Measurements from ENCODE around the gene FBN3.
A peak's percentile ranks its signal among the peaks of the same experiment; 100 is the strongest.
"Not testable (repeated sequence)": the region's sequence is repeated elsewhere in the genome, so short reads cannot be mapped to it uniquely, and the experiment has no call there.

FBN3 gene

DNA sequence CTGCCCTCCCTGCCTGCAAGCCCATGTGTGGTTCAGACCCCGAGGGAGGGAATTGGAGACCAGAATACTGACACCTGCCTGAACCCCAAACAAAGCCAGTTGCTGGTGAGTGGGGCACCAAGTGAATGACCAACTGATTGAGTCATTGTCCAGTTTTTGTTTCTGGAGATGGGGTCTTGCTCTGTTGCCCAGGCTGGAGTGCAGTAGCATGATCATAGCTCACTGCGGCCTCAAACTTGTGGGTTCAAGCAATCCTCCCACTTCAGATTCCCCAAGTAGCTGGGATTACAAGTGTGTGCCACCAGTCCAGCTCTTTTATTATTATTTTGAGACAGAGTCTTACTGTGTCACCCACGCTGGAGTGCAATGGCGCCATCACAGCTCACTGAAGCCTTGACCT, 92.9 kb downstream of the FBN3 start:
- DNase-seq (ENCODE audit: low spot score), result no peak

GRCh38 chr19:8054169-8054568, 95.2 kb downstream of the FBN3 start:
- DNase-seq (ENCODE audit: low spot score), result no peak

GRCh38 chr19:8052464-8052859, 96.9 kb downstream of the FBN3 start, which contains the start of gene CCL25:
TSS of gene CCL25 (plus strand) at chr19:8052760. CDS start at chr19:8053050, 290 bp downstream.
- no peak for DNase-seq (ENCODE audit: low spot score)

DNA sequence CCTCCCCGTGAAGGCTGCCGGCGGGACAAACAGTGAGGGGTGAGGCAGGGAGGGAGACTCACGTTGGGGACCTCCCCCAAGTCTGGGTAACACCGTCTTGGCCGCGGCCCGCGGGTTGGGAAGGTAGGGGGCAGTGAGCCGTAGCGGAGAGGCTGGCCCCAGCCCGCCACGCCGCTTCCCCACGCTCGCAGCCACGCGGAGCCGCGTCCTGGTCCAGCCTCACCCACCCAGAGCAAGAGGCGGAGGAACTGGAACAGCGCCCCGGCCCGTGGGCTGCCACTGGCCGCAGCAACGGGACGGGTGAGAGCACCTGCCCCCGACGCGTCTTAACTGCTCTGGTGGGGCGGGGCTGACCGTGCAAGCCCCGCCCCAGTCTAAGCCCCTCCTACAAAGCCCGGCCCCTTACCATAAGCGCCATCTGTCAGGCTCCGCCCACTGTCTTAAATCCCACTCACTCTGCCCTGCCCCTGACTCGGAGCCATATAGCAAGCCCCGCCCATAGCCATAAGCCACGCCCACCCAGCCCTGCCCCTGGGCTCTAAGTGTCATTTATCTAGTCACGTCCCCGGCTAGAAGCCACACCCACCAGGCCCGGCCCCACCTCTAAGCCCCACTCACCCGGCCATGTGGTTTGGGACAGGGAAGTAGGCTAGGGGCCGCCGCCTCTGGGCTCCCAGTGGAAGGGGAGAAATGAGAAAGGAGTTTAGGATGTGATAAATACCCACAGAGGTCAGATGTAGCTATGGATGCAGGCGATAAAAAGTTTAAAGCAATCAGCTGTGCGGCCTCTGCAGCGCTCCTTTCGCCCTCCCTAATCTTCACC, 98.9 kb downstream of the FBN3 start:
- DNase-seq (ENCODE audit: low spot score), result peak; percentile 82

- no peak for DNase-seq (ENCODE audit: low spot score)
Observed at GRCh38 chr19:8046569-8047165, 102.7 kb downstream of the FBN3 start.

GRCh38 chr19:8045872-8046568, 103.4 kb downstream of the FBN3 start:
- DNase-seq (ENCODE audit: low spot score), result no peak

GRCh38 chr19:8044018-8044417, 105.4 kb downstream of the FBN3 start:
- no peak for DNase-seq (ENCODE audit: low spot score)

GRCh38 chr19:8042900-8043299, 106.5 kb downstream of the FBN3 start:
- no peak for DNase-seq (ENCODE audit: low spot score)

DNA sequence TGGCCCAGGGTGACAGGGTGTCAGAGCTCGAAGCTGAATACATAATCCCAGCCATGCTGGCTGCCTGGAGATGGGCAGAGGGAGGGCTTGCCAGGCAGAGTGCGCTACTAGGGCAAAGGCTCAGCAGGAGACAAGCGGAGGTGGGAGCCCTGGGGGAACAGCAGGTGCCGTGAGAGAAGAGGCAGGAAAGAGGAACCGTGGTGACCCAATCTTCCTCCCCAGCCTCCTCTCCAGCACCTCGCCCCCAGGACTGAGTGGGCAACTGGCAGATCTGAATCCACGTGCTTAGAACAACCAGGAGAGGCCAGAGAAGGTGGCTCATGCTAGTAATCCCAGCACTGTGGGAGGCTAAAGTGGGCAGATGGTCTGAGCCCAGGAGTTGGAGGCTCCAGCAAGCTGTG, 107.9 kb downstream of the FBN3 start:
- no peak for DNase-seq (ENCODE audit: low spot score)

DNA sequence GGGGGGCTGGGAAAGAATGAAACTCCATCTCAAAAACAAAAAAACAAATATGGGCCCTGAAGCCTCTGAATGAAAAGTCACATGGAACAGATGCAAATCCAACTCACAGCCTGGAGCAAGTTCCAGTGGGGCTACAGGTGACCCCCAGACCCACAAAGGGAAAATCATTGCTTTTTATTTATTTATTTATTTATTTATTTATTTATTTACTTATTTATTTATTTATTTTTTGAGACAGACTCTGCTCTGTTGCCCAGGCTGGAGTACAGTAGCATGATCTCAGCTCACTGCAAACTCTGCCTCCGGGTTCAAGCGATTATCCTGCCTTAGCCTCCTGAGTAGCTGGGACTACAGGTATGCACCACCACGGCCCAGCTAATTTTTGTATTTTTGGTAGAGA, 110.2 kb downstream of the FBN3 start:
- DNase-seq (ENCODE audit: low spot score), result no peak

GRCh38 chr19:8038815-8039214, 110.6 kb downstream of the FBN3 start:
- DNase-seq (ENCODE audit: low spot score), result no peak

GRCh38 chr19:8036434-8037099, 112.8 kb downstream of the FBN3 start:
- no peak for DNase-seq (ENCODE audit: low spot score)

- DNase-seq (ENCODE audit: low spot score), result no peak
Observed at GRCh38 chr19:8034178-8034525, 115.2 kb downstream of the FBN3 start.

GRCh38 chr19:8033287-8034177, 115.9 kb downstream of the FBN3 start:
- DNase-seq (ENCODE audit: low spot score), result not testable (repeated sequence)

DNA sequence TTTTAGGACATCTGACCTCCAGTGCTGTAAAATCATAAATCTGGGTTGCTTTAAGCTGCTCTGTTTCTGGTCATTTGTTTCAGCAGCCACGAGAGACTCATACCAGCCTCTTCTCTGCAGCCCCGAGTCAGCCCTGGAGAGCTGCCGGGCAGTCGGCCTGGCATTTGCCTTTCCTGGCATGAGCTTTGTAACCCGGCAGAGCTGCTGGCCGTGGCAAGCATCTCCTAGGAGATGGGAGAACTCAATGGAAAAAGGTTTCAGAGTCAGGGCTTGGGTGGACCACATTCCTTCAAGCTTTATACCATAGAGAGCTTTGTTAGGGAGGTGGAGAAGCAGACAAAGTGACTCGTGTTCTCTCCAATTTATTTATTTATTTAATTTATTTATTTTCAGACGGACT, 118.4 kb downstream of the FBN3 start:
- DNase-seq (ENCODE audit: low spot score), result no peak

DNA sequence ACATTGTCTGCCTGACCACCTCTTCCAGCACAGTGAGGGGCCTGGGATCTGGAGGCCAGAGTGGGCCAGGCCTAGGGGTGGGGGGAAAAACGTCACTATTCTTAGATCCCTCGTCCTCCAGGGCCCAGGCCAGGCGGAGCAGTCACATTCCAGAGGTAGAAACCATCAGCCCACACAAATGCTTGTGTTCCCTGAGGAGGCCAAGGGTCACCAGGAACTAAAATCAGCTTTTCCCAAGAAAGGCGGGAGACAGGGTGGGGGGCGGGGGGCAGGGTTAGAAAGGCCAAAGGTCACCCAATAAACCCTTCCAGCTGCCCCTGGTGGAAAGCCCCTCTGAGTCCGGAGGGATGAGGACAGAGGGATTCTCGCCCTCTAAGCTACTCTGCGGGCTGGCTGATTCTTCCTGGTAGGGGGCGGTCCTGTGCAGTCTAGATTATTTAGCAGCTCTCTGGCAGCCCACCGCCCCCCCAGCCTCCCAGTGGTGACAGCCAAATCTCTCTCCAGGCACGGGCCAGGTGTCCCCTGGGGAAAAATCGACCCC, 120.4 kb downstream of the FBN3 start:
- no peak for DNase-seq (ENCODE audit: low spot score)

GRCh38 chr19:8025316-8025715, 124.1 kb downstream of the FBN3 start:
- DNase-seq (ENCODE audit: low spot score), result no peak

GRCh38 chr19:8024256-8024655, 125.1 kb downstream of the FBN3 start:
- DNase-seq (ENCODE audit: low spot score), result not testable (repeated sequence)

GRCh38 chr19:8023371-8023770, 126.0 kb downstream of the FBN3 start:
- no peak for DNase-seq (ENCODE audit: low spot score)

- no peak for DNase-seq (ENCODE audit: low spot score)
Observed at GRCh38 chr19:8022275-8022674, 127.1 kb downstream of the FBN3 start.

DNA sequence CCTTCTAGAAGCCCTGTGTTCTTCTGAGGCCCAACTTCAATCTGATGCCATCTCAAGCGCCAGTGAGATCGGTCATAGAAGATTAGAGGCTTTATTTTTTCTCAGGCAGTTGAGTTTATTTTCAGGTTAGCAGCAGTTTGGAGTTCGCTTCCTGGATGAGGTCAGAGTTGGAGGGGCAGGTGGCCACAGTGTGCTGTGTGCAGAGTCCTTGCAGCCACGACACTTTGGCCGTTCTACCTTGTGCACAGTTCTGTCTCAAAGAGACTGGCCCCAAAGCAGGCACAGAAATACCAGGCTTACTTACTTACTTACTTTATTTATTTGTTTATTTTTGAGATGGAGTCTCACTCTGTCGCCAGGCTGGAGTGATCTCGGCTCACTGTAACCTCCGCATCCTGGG, 128.0 kb downstream of the FBN3 start:
- no peak for DNase-seq (ENCODE audit: low spot score)

Measured in pons (tissue), 1 donor.